GM21576 (cell line): ENCODE results near the gene EIF3D.

ENCODE experiments used
- ATAC-seq: cut with Tn5 transposase; IDR thresholded peaks from one replicate; pipeline ENCODE4 v1.9.1; 2021; ENCODE audit warnings: mild to moderate bottlenecking, moderate library complexity; ENCODE audit not compliant: unreplicated experiment

Gene EIF3D

GRCh38 chr22:36510384-36510783, 18.6 kb downstream of the EIF3D start:
- no peak for ATAC-seq

GRCh38 chr22:36507518-36508010, 21.4 kb downstream of the EIF3D start:
- no peak for ATAC-seq

- peak; percentile 54 for ATAC-seq
These were observed 22.1 kb downstream of the EIF3D start, which contains the start of gene FOXRED2 for GRCh38 chr22:36506637-36507517. Gene FOXRED2 (minus strand): TSS chr22:36507040. CDS start chr22:36506422, 618 bp downstream.

GRCh38 chr22:36505998-36506635, 22.8 kb downstream of the EIF3D start:
- ATAC-seq, result no peak

GRCh38 chr22:36497910-36498665, 30.9 kb downstream of the EIF3D start:
- ATAC-seq, result no peak

- peak; percentile 67 for ATAC-seq
These were observed 35.3 kb downstream of the EIF3D start for GRCh38 chr22:36493690-36494110.

- ATAC-seq, result no peak
These were observed 36.9 kb downstream of the EIF3D start for GRCh38 chr22:36492109-36492508.

- no peak for ATAC-seq
These were observed 37.8 kb downstream of the EIF3D start for GRCh38 chr22:36491155-36491554.

GRCh38 chr22:36486619-36487384, 42.2 kb downstream of the EIF3D start:
- no peak for ATAC-seq

GRCh38 chr22:36481393-36482168, 47.4 kb downstream of the EIF3D start, which contains the start of gene TXN2:
Gene TXN2 (minus strand): TSS chr22:36481640. CDS start chr22:36480837, 803 bp downstream.
- peak; percentile 78 for ATAC-seq

GRCh38 chr22:36480941-36481392, 48.0 kb downstream of the EIF3D start:
- peak; percentile 11 for ATAC-seq

- no peak for ATAC-seq
These were observed 50.0 kb downstream of the EIF3D start for GRCh38 chr22:36478966-36479365.

GRCh38 chr22:36475341-36475740, 53.6 kb downstream of the EIF3D start:
- no peak for ATAC-seq

GRCh38 chr22:36472689-36473088, 56.3 kb downstream of the EIF3D start:
- no peak for ATAC-seq

GRCh38 chr22:36471341-36471821, 57.6 kb downstream of the EIF3D start:
- ATAC-seq, result no peak

- ATAC-seq, result no peak
These were observed 58.0 kb downstream of the EIF3D start for GRCh38 chr22:36470994-36471331.

GRCh38 chr22:36470162-36470993, 58.6 kb downstream of the EIF3D start:
- ATAC-seq, result no peak

- no peak for ATAC-seq
These were observed 59.8 kb downstream of the EIF3D start for GRCh38 chr22:36469094-36469710.
